Measurements from ENCODE around the gene RAB4B.
A peak's percentile ranks its signal among the peaks of the same experiment; 100 is the strongest.
"Not testable (repeated sequence)": the region's sequence is repeated elsewhere in the genome, so short reads cannot be mapped to it uniquely, and the experiment has no call there.

RAB4B gene

DNA sequence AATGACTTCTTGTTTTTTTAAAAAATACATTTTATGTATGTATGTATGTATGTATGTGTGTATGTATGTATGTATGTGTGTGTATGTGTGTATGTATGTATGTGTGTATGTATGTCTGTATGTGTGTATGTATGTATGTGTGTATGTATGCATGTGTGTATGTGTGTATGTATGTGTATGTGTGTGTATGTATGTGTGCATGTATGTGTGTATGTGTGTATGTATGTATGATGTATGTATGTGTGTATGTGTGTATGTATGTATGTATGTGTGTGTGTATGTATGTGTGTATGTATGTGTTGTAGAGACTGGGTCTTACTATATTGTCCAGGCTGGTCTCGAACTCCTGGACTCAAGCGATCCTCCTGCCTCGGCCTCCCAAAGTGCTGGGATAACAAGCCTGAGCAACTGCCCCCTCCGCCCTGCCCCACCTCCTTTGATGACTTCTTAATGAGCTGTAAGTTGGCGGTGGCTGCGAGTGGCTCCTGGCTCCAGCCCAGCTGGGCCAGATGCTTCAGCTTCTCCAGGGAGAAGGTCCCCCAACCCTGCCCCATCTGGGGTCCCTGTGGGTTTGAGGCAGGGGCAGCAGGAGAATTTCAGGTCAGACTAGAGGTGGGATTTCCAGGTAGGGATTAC is 47.5 kb downstream of the RAB4B start:
- DNase-seq, result not testable (repeated sequence)

GRCh38 chr19:40826312-40826698 is 48.3 kb downstream of the RAB4B start:
- DNase-seq, result not testable (repeated sequence)

DNA sequence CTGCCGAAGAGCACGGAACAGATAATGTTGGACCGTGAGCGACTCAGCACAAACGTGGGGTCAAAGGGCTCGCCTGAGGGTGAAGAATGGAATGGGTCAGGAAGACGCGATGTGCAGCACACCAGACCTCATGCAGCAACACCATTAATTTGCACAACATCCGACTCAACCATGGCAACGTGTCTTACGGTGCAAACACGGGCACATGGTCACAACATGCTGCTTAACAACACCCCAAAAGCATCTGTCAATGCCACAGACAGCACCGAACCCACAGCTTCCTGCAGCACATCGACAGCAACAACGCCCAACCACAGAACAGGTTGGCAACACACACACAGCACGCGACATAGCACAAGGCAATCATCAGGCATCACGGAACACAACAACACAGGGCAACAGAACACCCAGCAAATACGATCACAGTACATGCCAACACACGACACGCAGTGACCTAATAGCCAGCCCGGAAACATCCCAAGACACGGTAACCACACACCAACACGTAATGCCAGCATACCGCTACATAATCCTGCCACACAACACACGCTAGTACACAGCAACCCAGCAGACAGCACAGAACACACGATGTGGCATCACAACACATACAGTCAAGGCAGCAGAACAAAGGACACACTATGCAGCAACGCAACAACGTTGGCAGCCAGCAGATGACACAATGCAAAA is 48.8 kb downstream of the RAB4B start:
- DNase-seq, result not testable (repeated sequence)

- no peak for DNase-seq
These were observed 49.6 kb downstream of the RAB4B start for GRCh38 chr19:40827386-40828247.

GRCh38 chr19:40829205-40829604 is 51.2 kb downstream of the RAB4B start:
- DNase-seq, result no peak

GRCh38 chr19:40830741-40831140 is 52.7 kb downstream of the RAB4B start:
- DNase-seq, result not testable (repeated sequence)

DNA sequence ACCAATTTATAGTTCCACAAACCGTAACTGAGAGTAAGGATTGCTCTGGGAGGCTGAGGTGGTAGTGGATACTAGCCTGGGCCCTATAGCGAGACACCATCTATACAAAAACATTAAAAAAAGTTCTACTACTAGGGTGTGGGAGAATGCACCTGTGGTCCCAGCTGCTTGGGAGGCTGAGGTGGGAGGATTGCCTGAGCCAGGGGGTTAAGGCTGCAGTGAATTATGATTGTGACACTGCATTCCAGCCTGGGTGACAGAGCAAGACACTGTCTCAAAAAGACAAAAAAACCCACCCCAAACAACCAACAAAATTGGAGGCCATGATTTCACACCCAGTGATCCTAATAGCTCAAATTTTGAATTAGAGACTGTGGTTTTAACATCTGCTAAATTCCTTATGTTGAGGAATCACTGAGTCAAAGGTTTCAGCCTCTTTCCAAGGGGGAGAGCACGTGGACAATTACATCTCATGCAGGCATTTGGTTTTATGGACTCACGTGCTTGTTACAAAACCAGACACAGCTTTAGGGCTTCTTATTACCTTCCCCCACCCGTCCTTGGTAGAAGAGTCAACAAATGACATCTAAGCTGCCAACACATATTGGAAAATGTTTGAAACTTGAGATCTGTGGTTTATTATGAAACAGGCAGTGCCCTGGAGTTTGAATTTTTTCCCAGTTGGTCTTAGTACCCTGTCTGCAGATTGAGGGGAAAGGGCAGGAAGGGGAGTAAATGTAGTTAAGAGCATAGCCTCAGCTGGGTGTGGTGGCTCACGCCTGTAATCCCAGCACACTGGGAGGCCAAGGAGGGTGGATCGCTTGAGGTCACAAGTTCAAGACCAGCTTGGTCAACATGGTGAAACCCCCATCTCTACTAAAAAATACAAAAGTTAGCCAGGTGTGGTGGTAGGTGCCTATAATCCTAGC is 53.7 kb downstream of the RAB4B start:
- peak; percentile 38 for DNase-seq

DNA sequence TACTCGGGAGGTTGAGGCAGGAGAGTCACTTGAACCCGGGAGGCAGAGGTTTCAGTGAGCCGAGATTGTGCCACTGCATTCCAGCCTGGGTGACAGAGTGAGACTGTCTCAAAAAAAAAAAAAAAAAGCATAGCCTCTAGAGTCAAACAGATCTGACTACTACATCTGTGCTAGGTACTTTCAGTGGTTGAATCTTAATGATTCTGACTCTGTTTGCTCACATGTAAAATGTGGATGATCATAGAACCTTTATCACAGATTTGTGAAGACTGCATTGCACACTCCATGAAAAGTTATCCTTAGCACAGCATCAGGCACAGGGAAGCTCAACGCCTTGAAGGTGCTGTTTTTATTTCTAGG is 54.4 kb downstream of the RAB4B start:
- not testable (repeated sequence) for DNase-seq

- not testable (repeated sequence) for DNase-seq
These were observed 55.9 kb downstream of the RAB4B start for GRCh38 chr19:40833728-40834533.

DNA sequence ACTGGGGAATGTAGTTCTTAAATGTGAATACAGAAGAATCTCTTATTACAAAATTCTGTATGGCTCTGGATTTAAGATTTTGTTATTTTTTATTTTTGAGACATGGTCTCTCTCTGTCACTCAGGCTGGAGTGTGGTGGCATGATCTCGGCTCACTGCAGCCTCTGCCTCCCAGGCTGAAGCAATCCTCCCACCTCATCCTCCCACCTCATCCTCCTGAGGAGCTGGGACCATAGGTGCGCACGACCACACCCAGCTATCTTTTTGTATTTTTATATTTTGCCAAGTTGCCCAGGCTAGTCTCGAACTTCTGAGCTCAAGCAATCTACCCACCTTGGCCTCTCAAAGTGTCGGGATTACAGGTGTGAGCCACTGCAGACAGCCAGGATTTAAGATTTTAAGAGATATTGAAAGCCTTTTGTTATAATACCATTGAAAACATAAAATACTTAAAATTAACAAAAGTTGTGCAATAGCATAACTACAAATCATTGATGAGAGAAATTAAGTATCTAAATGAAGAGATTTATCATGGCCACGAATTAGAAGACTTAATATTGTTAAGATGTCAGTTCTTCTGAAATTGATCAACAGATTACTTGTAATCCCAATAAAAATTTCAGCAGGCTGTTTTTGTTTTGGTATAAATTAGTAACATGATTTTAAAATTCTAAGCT is 58.8 kb downstream of the RAB4B start:
- no peak for DNase-seq

DNA sequence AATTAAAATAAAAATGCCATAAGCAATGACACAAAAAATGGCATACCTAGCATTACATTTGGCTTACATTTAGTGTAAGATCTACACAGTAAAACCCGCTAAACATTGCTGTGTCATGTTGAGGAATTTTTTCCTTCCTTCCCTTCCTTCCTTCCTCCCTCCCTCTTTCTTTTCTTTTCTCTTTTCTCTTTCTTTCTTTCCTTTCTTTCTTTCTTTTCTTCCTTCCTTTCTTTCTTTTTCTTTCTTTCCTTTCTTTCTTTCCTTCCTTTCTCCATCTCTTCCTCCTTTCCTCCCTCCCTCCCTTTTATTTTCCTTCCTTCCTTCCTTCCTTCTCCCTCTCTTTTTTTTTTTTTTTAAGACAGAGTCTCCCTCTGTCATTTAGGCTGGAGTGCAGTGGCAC is 60.4 kb downstream of the RAB4B start:
- not testable (repeated sequence) for DNase-seq

DNA sequence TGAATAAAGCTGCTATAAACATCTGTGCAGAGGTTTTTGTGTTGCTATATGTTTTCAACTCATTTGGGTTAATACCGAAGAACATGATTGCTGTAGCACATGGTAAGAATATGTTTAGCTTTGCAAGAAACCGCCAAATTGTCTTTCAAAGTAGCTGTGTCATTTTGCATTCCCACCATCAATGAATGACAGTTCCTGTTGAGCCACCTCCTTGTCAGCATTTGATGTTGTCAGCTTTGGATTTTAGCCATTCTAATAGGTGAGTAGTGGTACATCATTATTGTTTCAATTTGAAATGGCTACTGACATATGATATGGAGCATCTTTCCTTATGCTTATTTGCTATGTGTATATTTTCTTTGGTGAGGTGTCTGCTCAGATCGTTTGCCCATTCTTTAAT is 64.0 kb downstream of the RAB4B start:
- not testable (repeated sequence) for DNase-seq

DNA sequence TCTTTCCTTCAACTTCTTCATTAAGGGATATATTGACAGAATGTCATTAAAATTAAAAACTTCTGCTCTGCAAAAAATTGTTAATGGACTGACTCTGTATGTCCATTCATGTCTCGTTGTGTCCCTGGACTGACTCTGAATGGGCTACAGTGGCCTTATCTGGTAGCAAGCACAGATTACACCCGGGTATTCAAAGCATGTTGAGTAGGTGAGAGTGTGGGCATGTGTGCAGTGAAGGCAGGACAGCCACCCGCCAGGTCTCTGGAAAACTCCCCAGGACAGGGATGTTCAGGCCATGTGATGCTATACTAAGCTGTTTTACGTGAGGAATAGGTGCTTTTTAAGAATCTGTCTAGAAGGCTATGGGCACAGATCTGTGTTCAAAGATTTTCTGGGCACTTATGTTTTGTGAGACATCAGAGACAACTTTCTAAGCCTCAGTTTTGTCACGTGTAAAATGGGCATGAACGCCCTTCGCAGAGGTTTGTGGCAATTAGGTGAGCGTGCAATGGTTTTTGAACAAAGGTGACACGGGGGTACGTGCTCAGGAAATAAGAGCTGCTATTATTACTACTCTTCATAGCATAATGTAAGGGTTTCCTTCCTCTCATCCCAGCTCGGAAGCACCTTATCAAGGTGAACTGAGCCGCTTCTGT is 65.1 kb downstream of the RAB4B start:
- DNase-seq, result not testable (repeated sequence)

DNA sequence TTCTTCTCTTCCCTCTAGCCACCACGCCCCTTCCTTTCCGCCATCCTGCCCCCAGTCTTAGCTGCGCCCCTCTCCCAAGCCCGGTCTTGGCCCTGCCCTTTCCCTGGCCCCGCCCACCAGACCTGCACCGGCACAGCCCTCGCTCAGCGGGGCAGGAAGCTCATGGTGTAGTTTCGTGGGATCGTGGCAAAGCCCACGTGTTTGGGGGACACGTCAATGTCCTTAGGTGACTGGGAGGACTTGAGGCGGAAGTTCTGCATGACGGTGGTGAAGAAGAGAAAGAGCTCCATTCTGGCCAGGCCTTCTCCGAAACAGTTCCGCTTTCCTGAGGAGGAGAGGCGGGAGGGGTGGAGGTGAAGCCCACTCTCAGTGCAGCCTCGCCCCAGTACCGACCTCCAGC is 65.6 kb downstream of the RAB4B start:
- DNase-seq, result not testable (repeated sequence)

Data from NCI-H2171 (cell line).